Umbilical cord (tissue), 2 donors: ENCODE data around the gene TMA7. TPM values are rescaled to one million over a fixed set of nuclear protein-coding genes. Genes with fewer than 3 reads are reported as not detected.

Experiments
- DNase-seq: peaks from one replicate; pipeline ENCODE4 v3.0.0-alpha.2; 2015; ENCODE audit warnings: low spot score
- total RNA-seq: library from RNA; depleted of rRNA; stranded (reverse); fragments of >200 nt; gene quantifications from one replicate; pipeline ENCODE4 v1.2.3, GENCODE V29; 2014; ENCODE audit warnings: low replicate concordance; ENCODE audit not compliant: insufficient read depth

Gene TMA7
- total RNA-seq, 1 donor from 2014 or later, result 135 TPM

- DNase-seq, result no peak
Observed at GRCh38 chr3:48408823-48409281, 31.2 kb upstream of the TMA7 start.

- DNase-seq, result no peak
Observed at GRCh38 chr3:48409291-48410201, 30.5 kb upstream of the TMA7 start.

- DNase-seq, result no peak
Observed at GRCh38 chr3:48410205-48411040, 29.6 kb upstream of the TMA7 start.

DNA sequence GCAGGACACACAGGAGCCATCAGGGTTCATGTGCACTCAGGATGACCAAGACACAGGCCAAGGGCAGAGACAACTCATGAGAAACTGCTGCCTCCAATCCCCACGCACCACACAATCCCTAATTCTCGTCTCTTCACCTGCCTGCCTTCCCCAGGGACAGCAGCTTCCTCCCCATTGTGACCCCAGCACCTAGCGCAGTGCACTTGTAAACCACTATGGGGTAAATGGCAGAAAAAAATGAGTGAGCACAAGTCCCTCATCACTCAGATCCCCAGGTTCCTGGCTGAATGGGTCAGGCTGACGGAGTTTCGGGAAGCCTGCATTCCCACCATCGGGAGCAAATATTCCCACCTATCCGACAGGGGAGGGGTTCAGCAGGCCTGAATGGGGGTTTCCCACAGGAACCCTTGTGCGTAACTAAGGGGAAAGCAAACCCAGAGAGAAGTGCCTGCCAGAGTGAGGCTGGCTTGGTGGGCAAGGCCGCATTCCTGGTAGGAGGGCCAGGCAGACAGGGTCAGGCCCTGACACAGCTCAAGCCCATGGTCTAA lies 28.9 kb upstream of the TMA7 start:
- no peak for DNase-seq

- no peak for DNase-seq
Observed at GRCh38 chr3:48411606-48412374, 28.3 kb upstream of the TMA7 start.

DNA sequence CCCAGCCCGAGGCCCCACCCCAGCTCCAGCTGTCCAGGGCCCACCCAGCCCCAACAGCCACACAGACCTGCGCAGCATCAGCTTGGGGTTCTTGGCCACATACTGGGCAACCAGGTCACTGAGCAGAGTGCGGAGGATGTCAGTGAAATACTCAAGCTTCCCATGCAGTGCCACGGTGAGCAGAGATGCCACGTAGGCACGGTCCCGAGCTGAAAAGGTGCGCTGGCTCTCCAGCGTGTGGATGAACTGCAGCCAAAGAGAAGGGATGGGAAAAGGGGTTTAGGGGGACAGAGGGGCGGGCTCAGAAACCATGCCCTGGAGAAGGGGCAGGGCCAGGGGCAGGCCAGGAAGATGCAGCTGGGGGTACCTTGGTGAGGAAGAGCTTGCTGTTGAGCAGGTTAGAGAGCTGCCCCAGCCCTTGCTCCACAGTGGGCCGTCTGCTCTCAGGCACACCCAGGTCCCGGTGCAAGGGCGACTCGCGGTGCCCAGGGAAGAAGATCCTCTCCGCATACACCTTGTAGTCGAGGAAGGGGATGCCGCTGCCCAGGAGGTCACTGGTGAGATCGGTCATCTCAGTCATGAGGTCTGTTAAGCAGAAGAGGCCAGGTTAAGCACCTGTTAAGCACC lies 27.6 kb upstream of the TMA7 start:
- DNase-seq, result no peak

GRCh38 chr3:48413086-48413485 lies 27.0 kb upstream of the TMA7 start:
- no peak for DNase-seq

- no peak for DNase-seq
Observed at GRCh38 chr3:48413611-48414010, 26.4 kb upstream of the TMA7 start.

DNA sequence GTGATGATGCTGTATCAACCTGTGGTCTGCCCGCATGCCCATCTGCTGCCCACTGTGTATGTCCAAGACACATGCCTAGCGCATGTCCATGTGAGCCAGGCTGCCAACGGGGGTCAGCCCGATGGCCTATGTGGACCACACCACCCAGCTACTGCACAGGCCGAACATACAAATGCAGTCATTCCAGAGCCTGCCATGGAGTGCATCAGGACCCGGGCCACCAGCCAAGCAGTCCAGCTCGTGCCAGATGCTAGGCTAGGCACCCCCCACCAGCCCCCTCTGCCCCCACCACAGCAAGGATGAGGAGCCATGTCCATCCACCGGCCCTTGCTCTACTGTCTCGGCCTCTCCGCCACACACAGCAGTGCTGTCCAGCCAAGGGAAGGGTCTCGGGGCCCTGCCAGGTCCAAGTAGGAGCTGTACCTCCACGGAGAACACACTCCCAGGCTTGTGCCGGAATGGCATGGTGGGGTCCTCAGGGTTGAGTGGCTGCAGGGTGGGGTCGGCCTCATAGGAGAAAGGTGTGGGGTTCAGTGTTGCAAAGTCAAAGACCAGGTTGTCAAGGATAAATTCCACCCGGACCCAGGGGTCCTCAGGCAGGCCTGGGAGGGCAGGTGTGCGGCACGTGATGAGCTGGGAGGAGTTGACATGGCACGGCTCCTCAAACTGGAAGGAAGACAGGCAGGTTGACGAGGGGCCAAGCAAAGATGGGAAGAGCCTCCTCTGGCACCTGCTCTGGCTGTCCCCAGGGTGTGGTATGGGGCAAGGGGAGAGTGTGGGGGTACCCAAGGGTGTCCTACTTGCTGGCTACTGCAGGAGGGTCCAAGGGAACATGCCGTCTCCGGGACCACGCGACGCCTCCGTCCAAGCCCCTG lies 25.4 kb upstream of the TMA7 start:
- DNase-seq, result no peak

GRCh38 chr3:48415251-48415953 lies 24.7 kb upstream of the TMA7 start:
- DNase-seq, result no peak

- DNase-seq, result no peak
Observed at GRCh38 chr3:48416091-48416505, 24.0 kb upstream of the TMA7 start.

DNA sequence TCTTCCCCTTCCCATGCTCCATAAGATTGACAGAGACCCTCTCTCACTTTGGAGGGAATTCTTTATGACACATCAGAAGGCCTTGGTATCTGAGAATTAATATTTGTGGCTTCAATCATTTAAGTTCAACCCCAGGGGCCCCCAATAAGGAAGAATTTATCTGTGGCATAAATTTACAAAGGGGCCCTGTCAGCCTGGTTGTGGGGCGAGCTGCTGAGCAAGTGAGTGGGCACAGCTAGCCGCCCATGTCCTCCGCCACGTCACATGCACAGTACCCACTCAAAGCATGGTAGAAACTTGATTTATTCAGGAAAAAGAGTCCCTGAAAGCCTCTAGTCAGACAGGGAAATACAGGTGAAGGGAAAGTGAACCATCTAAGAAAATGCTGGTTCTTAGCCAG lies 23.5 kb upstream of the TMA7 start:
- no peak for DNase-seq

- DNase-seq, result no peak
Observed at GRCh38 chr3:48417529-48418108, 22.4 kb upstream of the TMA7 start.

DNA sequence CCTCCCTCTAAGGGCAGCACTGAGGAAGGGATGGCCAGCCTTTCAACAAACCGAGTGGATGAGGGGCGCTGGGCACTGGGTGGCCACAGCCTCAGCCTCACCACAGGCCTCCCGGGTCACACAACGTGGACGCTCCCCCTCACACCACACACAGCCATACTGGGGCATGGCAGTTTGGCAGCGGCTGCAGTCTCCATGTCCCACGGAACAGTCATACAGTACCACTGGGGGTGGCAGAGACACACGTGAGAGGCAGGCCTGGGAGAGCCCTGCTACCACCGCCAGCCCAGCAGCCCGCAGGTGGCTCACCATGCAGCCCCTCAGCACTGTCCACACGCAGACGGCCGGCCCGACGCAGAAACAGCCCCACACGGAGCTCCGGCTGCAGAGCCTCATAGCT lies 21.9 kb upstream of the TMA7 start:
- no peak for DNase-seq

GRCh38 chr3:48418651-48419050 lies 21.4 kb upstream of the TMA7 start:
- no peak for DNase-seq

- DNase-seq, result no peak
Observed at GRCh38 chr3:48419149-48419548, 20.9 kb upstream of the TMA7 start.

GRCh38 chr3:48419597-48419996 lies 20.5 kb upstream of the TMA7 start:
- no peak for DNase-seq

GRCh38 chr3:48420561-48420960 lies 19.5 kb upstream of the TMA7 start:
- no peak for DNase-seq

DNA sequence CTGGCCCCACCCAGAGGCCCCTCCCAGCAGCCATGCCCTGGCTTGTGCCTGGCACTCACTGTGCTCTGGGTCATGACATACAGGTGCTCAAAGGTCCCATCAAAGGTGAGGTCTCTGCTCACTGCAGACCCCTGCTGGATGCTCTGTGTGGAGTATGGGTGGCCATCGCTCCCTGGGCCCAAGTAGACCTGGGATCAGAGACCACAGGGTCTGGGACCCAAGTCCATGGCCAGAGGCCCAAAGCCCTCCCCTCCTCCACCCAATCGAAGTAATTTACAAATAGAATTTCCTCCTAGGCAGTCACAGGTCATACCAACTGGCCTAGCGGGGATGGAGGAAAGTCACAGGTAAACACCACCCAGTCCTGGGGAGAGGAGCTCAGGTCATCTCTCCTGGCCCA lies 17.8 kb upstream of the TMA7 start:
- DNase-seq, result no peak
